Esophagus mucosa (tissue), 1 donor: ENCODE data around the gene SESN2. TPM values are rescaled to one million over a fixed set of nuclear protein-coding genes. Genes with fewer than 3 reads are reported as not detected.

Experiments used
- ATAC-seq: fragments of 200-7000 bp; cut with Tn5 transposase; one replicate; pipeline ENCODE4 v1.9.1; 2020
- total RNA-seq: library from RNA; stranded (reverse); gene quantifications from one replicate; pipeline ENCODE4 v1.2.4, GENCODE V29; 2023
- donor health status: DM: yes; HTN: yes; CAD: no.

Gene SESN2
- total RNA-seq, 1 donor from 2014 or later = 26.2 TPM

GRCh38 chr1:28286111-28286510, 26.8 kb downstream of the SESN2 start:
- ATAC-seq = no peak

GRCh38 chr1:28288487-28288886, 29.2 kb downstream of the SESN2 start:
- ATAC-seq = no peak

- ATAC-seq = no peak
These were observed 31.5 kb downstream of the SESN2 start for GRCh38 chr1:28290851-28291250.

GRCh38 chr1:28291711-28292110, 32.4 kb downstream of the SESN2 start:
- ATAC-seq = no peak

GRCh38 chr1:28295936-28296335, 36.6 kb downstream of the SESN2 start:
- ATAC-seq = no peak

GRCh38 chr1:28296401-28297261, 37.3 kb downstream of the SESN2 start:
- no peak for ATAC-seq

- ATAC-seq = peak; percentile 48
These were observed 38.5 kb downstream of the SESN2 start for GRCh38 chr1:28297826-28298225.

GRCh38 chr1:28298438-28298837, 39.1 kb downstream of the SESN2 start:
- ATAC-seq = no peak

- no peak for ATAC-seq
These were observed 42.3 kb downstream of the SESN2 start for GRCh38 chr1:28301368-28302174.

- no peak for ATAC-seq
These were observed 42.9 kb downstream of the SESN2 start for GRCh38 chr1:28302247-28302646.

- ATAC-seq = no peak
These were observed 47.1 kb downstream of the SESN2 start for GRCh38 chr1:28306301-28306949.

- no peak for ATAC-seq
These were observed 49.4 kb downstream of the SESN2 start for GRCh38 chr1:28308750-28309149.

GRCh38 chr1:28309702-28310101, 50.4 kb downstream of the SESN2 start:
- ATAC-seq = no peak

GRCh38 chr1:28313702-28314546, 54.6 kb downstream of the SESN2 start:
- peak; percentile 90 for ATAC-seq

- ATAC-seq = peak; percentile 69
These were observed 55.2 kb downstream of the SESN2 start for GRCh38 chr1:28314547-28314941.

- ATAC-seq = no peak
These were observed 57.7 kb downstream of the SESN2 start for GRCh38 chr1:28317014-28317413.

- peak; percentile 82 for ATAC-seq
These were observed 62.9 kb downstream of the SESN2 start for GRCh38 chr1:28322194-28322593.

GRCh38 chr1:28323720-28324119, 64.4 kb downstream of the SESN2 start:
- ATAC-seq = no peak

GRCh38 chr1:28326515-28326914, 67.2 kb downstream of the SESN2 start:
- ATAC-seq = no peak

GRCh38 chr1:28326984-28327383, 67.7 kb downstream of the SESN2 start:
- ATAC-seq = peak; percentile 53

GRCh38 chr1:28327431-28327830, 68.1 kb downstream of the SESN2 start:
- ATAC-seq = peak; percentile 5

GRCh38 chr1:28328228-28328648, 68.9 kb downstream of the SESN2 start:
- no peak for ATAC-seq
